HEK293 (cell line): ENCODE results near the gene TSR3.

ENCODE experiments used
- CTCF ChIP-seq: fragments of 450-650 bp; formaldehyde crosslinking; IDR thresholded peaks from 2 replicates; pipeline ENCODE4 v1.5.1; 2016; ENCODE audit warnings: missing biosample characterization, missing genetic modification characterization
- GLIS2 ChIP-seq: fragments of 450-650 bp; formaldehyde crosslinking; IDR thresholded peaks from 2 replicates; pipeline ENCODE4 v1.5.1; 2016; ENCODE audit warnings: missing biosample characterization, missing genetic modification characterization
- HIC1 ChIP-seq: fragments of 450-650 bp; formaldehyde crosslinking; IDR thresholded peaks from 2 replicates; pipeline ENCODE4 v1.5.1; 2016; ENCODE audit warnings: missing biosample characterization, missing genetic modification characterization
- KLF1 ChIP-seq: fragments of 450-650 bp; formaldehyde crosslinking; IDR thresholded peaks from 2 replicates; pipeline ENCODE4 v1.5.1; 2016; ENCODE audit warnings: missing biosample characterization, missing genetic modification characterization
- KLF17 ChIP-seq: fragments of 450-650 bp; formaldehyde crosslinking; IDR thresholded peaks from 2 replicates; pipeline ENCODE4 v1.5.1; 2016; ENCODE audit warnings: missing biosample characterization, missing genetic modification characterization
- MEIS1 ChIP-seq: sonication (generic); formaldehyde crosslinking; IDR thresholded peaks from 2 replicates; pipeline ENCODE4 v1.8.1; 2022; ENCODE audit warnings: missing genetic modification reagents, mild to moderate bottlenecking, borderline replicate concordance
- PBX3 ChIP-seq: sonication (generic); formaldehyde crosslinking; IDR thresholded peaks from 2 replicates; pipeline ENCODE4 v1.8.1; 2022; ENCODE audit warnings: mild to moderate bottlenecking, moderate library complexity, missing genetic modification reagents
- PRDM2 ChIP-seq: fragments of 450-650 bp; formaldehyde crosslinking; IDR thresholded peaks from 2 replicates; pipeline ENCODE4 v1.5.1; 2016; ENCODE audit warnings: missing biosample characterization, missing genetic modification characterization, borderline replicate concordance
- YY2 ChIP-seq: fragments of 450-650 bp; formaldehyde crosslinking; IDR thresholded peaks from 2 replicates; pipeline ENCODE4 v1.5.1; 2016; ENCODE audit warnings: missing biosample characterization, missing genetic modification characterization
- ZFHX2 ChIP-seq: fragments of 450-650 bp; formaldehyde crosslinking; conservative IDR thresholded peaks from 2 replicates; pipeline ENCODE4 v1.5.1; 2016; ENCODE audit warnings: missing biosample characterization, missing genetic modification characterization
- ZFP69B ChIP-seq: fragments of 450-650 bp; formaldehyde crosslinking; IDR thresholded peaks from 2 replicates; pipeline ENCODE4 v1.5.1; 2016; ENCODE audit warnings: missing biosample characterization, missing genetic modification characterization
- ZIC2 ChIP-seq: fragments of 450-650 bp; formaldehyde crosslinking; IDR thresholded peaks from 2 replicates; pipeline ENCODE4 v1.5.1; 2016; ENCODE audit warnings: missing biosample characterization, missing genetic modification characterization
- ZNF10 ChIP-seq: fragments of 450-650 bp; formaldehyde crosslinking; IDR thresholded peaks from 2 replicates; pipeline ENCODE4 v1.5.1; 2017; ENCODE audit warnings: missing biosample characterization, missing genetic modification characterization
- ZNF148 ChIP-seq: fragments of 450-650 bp; formaldehyde crosslinking; IDR thresholded peaks from 2 replicates; pipeline ENCODE4 v1.5.0; 2017; ENCODE audit warnings: missing biosample characterization, missing genetic modification characterization, borderline replicate concordance
- ZNF26 ChIP-seq: fragments of 450-650 bp; formaldehyde crosslinking; IDR thresholded peaks from 2 replicates; pipeline ENCODE4 v1.5.1; 2016; ENCODE audit warnings: missing biosample characterization, missing genetic modification characterization
- ZNF426 ChIP-seq: fragments of 450-650 bp; formaldehyde crosslinking; IDR thresholded peaks from 2 replicates; pipeline ENCODE4 v1.5.1; 2017; ENCODE audit warnings: missing biosample characterization, missing genetic modification characterization, mild to moderate bottlenecking, inconsistent platforms, moderate library complexity
- ZNF544 ChIP-seq: fragments of 450-650 bp; formaldehyde crosslinking; IDR thresholded peaks from 2 replicates; pipeline ENCODE4 v1.5.0; 2017; ENCODE audit warnings: missing biosample characterization, missing genetic modification characterization
- ZNF600 ChIP-seq: fragments of 450-650 bp; formaldehyde crosslinking; IDR thresholded peaks from 2 replicates; pipeline ENCODE4 v1.5.1; 2016; ENCODE audit warnings: missing biosample characterization, missing genetic modification characterization
- ZNF768 ChIP-seq: fragments of 450-650 bp; formaldehyde crosslinking; IDR thresholded peaks from 2 replicates; pipeline ENCODE4 v1.5.1; 2018; ENCODE audit warnings: missing biosample characterization, mild to moderate bottlenecking, missing genetic modification characterization

Gene TSR3

GRCh38 chr16:1363501-1364041 is 11.9 kb upstream of the TSR3 start (continued):
- TF ChIP-seq PRDM2 (tag by site-specific recombination) (no peak), ZIC2 (tag by site-specific recombination) (peak; percentile 76), HIC1 (tag by site-specific recombination) (peak; percentile 46; the same call in 1 of the 2 replicates), ZNF10 (tag by site-specific recombination) (peak; percentile 84), ZFHX2 (tag by site-specific recombination) (0 out of 2 replicates have a peak, but pooled peaks have one; percentile 13), ZNF26 (no peak), ZNF600 (tag by site-specific recombination) (peak; percentile 62; the same call in 1 of the 2 replicates), KLF1 (tag by site-specific recombination) (no peak), ZNF148 (tag by site-specific recombination) (no peak), ZNF544 (tag by site-specific recombination) (no peak), GLIS2 (peak; percentile 34; the same call in 1 of the 2 replicates), YY2 (peak; percentile 51; the same call in 1 of the 2 replicates), CTCF (tag by site-specific recombination) (peak; percentile 88), ZFP69B (tag by site-specific recombination) (no peak), ZNF768 (no peak), PBX3 (CRISPR knock-in tag) (no peak), KLF17 (tag by site-specific recombination) (0 out of 2 replicates have a peak, but pooled peaks have one; percentile 25), MEIS1 (CRISPR knock-in tag) (no peak), ZNF426 (tag by site-specific recombination) (no peak)
